GM18867 (cell line): Measurements from ENCODE around the gene GTPBP3.
"Not testable (repeated sequence)": the region's sequence is repeated elsewhere in the genome, so short reads cannot be mapped to it uniquely, and the experiment has no call there.

Experiments used
- ATAC-seq: cut with Tn5 transposase; IDR thresholded peaks from one replicate; pipeline ENCODE4 v1.9.1; 2021; ENCODE audit warnings: mild to moderate bottlenecking, moderate library complexity; ENCODE audit not compliant: unreplicated experiment

Gene GTPBP3

GRCh38 chr19:17341386-17341785 is 4.0 kb downstream of the GTPBP3 start:
- no peak for ATAC-seq

GRCh38 chr19:17341845-17342244 is 4.5 kb downstream of the GTPBP3 start:
- no peak for ATAC-seq

- ATAC-seq = peak; percentile 56
These were observed 8.8 kb downstream of the GTPBP3 start for GRCh38 chr19:17346109-17346671.

- ATAC-seq = no peak
These were observed 10.0 kb downstream of the GTPBP3 start for GRCh38 chr19:17347361-17347760.

- no peak for ATAC-seq
These were observed 10.5 kb downstream of the GTPBP3 start for GRCh38 chr19:17347877-17348276.

GRCh38 chr19:17348700-17349099 is 11.3 kb downstream of the GTPBP3 start:
- no peak for ATAC-seq

- no peak for ATAC-seq
These were observed 14.6 kb downstream of the GTPBP3 start for GRCh38 chr19:17351815-17352435.

- ATAC-seq = no peak
These were observed 15.4 kb downstream of the GTPBP3 start for GRCh38 chr19:17352608-17353280.

- ATAC-seq = no peak
These were observed 16.0 kb downstream of the GTPBP3 start for GRCh38 chr19:17353386-17353785.

GRCh38 chr19:17357078-17357666 is 19.8 kb downstream of the GTPBP3 start:
- no peak for ATAC-seq

GRCh38 chr19:17357724-17358123 is 20.4 kb downstream of the GTPBP3 start:
- ATAC-seq = no peak

GRCh38 chr19:17358395-17358794 is 21.0 kb downstream of the GTPBP3 start:
- ATAC-seq = no peak

GRCh38 chr19:17359905-17360800 is 22.8 kb downstream of the GTPBP3 start:
- ATAC-seq = no peak

GRCh38 chr19:17363852-17364605 is 26.7 kb downstream of the GTPBP3 start:
- ATAC-seq = not testable (repeated sequence)

- no peak for ATAC-seq
These were observed 28.0 kb downstream of the GTPBP3 start for GRCh38 chr19:17365361-17365760.

GRCh38 chr19:17370026-17370587 is 32.8 kb downstream of the GTPBP3 start:
- ATAC-seq = peak; percentile 85

GRCh38 chr19:17376935-17377600 is 39.7 kb downstream of the GTPBP3 start, which contains the start of gene PLVAP:
PLVAP (minus strand) TSS chr19:17377342; CDS start chr19:17377288, 54 bp downstream.
- no peak for ATAC-seq

GRCh38 chr19:17378271-17378670 is 40.9 kb downstream of the GTPBP3 start:
- no peak for ATAC-seq

- no peak for ATAC-seq
These were observed 41.9 kb downstream of the GTPBP3 start for GRCh38 chr19:17379221-17379631.
